ENCODE results near the gene MYD88. TPM values are rescaled to one million over a fixed set of nuclear protein-coding genes. Genes with fewer than 3 reads are reported as not detected.
A peak's percentile ranks its signal among the peaks of the same experiment; 100 is the strongest.
"Not testable (repeated sequence)": the region's sequence is repeated elsewhere in the genome, so short reads cannot be mapped to it uniquely, and the experiment has no call there.

MYD88 gene
- total RNA-seq, 1 donor from 2014 or later = 47.3 TPM

DNA sequence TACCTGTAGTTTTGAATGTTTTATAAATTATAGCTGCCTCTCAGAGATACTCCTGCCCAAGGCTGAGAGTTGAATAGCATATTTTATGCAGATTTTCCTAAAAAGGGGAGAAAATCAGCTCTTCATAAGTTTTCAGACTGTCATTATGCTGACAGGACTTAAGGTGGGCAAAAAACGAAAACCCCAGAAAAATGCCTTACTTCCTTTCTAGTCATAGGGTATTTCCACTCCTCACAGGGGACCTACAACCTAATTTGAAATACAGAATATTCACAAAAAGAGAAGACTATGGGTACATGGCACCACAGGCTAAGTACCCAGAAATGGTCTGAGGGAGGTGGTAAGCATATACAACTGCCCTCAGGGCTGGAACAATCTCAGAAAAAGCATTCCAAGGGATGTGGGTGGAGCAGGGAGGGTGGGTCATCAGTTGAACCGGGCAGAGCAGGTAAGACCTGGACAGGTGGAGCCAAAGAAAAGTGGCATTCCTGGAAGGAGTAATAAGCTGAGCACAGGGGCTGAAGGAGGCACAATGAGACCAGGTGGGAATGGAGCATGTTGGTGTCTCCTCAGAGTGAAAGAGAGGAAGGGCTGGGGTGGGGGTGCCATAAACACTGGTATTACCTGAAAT is 16.3 kb downstream of the MYD88 start:
- DNase-seq (ENCODE audit: low read depth) = no peak
- TF ChIP-seq, protein P1, sequence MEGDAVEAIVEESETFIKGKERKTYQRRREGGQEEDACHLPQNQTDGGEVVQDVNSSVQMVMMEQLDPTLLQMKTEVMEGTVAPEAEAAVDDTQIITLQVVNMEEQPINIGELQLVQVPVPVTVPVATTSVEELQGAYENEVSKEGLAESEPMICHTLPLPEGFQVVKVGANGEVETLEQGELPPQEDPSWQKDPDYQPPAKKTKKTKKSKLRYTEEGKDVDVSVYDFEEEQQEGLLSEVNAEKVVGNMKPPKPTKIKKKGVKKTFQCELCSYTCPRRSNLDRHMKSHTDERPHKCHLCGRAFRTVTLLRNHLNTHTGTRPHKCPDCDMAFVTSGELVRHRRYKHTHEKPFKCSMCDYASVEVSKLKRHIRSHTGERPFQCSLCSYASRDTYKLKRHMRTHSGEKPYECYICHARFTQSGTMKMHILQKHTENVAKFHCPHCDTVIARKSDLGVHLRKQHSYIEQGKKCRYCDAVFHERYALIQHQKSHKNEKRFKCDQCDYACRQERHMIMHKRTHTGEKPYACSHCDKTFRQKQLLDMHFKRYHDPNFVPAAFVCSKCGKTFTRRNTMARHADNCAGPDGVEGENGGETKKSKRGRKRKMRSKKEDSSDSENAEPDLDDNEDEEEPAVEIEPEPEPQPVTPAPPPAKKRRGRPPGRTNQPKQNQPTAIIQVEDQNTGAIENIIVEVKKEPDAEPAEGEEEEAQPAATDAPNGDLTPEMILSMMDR (conservative IDR thresholded peaks at IDR 0.05; ENCODE audit: low read depth, low read length) = no peak
- no peak overlapping the region for H3K4me3 ChIP-seq (ENCODE audit: low read depth, low read length)

GRCh38 chr3:38155825-38156224 is 17.4 kb downstream of the MYD88 start:
- H3K4me3 ChIP-seq (ENCODE audit: low read depth, low read length) = no peak overlapping the region
- TF ChIP-seq, protein P1 (conservative IDR thresholded peaks at IDR 0.05; ENCODE audit: low read depth, low read length) = no peak
- DNase-seq (ENCODE audit: low read depth) = no peak

GRCh38 chr3:38157117-38157516 is 18.7 kb downstream of the MYD88 start:
- TF ChIP-seq, protein P1 (conservative IDR thresholded peaks at IDR 0.05; ENCODE audit: low read depth, low read length) = no peak
- DNase-seq (ENCODE audit: low read depth) = no peak

GRCh38 chr3:38157595-38157994 is 19.1 kb downstream of the MYD88 start:
- no peak overlapping the region for H3K4me3 ChIP-seq (ENCODE audit: low read depth, low read length)
- TF ChIP-seq, protein P1 (conservative IDR thresholded peaks at IDR 0.05; ENCODE audit: low read depth, low read length) = no peak
- DNase-seq (ENCODE audit: low read depth) = no peak

More at GRCh38 chr3:38157117-38157516, 18.7 kb downstream of the MYD88 start:
- H3K4me3 ChIP-seq (ENCODE audit: low read depth, low read length) = no peak overlapping the region

GRCh38 chr3:38158472-38158871 is 20.0 kb downstream of the MYD88 start:
- TF ChIP-seq, protein P1 (conservative IDR thresholded peaks at IDR 0.05; ENCODE audit: low read depth, low read length) = no peak
- H3K4me3 ChIP-seq (ENCODE audit: low read depth, low read length) = no peak overlapping the region
- no peak for DNase-seq (ENCODE audit: low read depth)

DNA sequence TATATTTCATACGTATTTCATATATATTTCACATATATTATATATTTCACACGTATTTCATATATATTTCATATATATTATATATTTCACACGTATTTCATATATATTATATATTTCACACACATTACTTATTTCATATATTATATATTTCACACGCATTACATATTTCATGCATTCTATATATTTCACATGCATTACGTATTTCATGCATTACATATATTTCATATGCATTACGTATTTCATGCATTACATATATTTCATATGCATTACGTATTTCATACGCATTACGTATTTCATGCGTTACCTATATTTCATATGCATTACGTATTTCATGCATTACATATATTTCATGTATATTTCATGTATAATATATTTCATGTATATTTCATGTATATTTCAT is 22.2 kb downstream of the MYD88 start:
- DNase-seq (ENCODE audit: low read depth); H3K4me3 ChIP-seq (ENCODE audit: low read depth, low read length): not testable (repeated sequence)

- H3K4me3 ChIP-seq (ENCODE audit: low read depth, low read length) = no peak overlapping the region
- TF ChIP-seq, protein P1 (conservative IDR thresholded peaks at IDR 0.05; ENCODE audit: low read depth, low read length) = peak; percentile 21
- DNase-seq (ENCODE audit: low read depth) = no peak
Observed at GRCh38 chr3:38163117-38163840, 24.8 kb downstream of the MYD88 start.

All from epithelial cell of proximal tubule (primary cell).